BE2C (cell line): ENCODE results near the gene HEG1. TPM values are rescaled to one million over a fixed set of nuclear protein-coding genes. Genes with fewer than 3 reads are reported as not detected.

Experiments used
- DNase-seq: peaks from one replicate; pipeline ENCODE4 v3.0.0-alpha.2; 2020
- H3K27me3 ChIP-seq: fragments of 250-450 bp; sonication (Bioruptor Pico); 2 replicates; pipeline ENCODE4 v1.5.1; 2020; ENCODE audit warnings: mild to moderate bottlenecking
- H3K36me3 ChIP-seq: fragments of 250-450 bp; sonication (Bioruptor Pico); 2 replicates; pipeline ENCODE4 v1.5.1; 2020; ENCODE audit warnings: mild to moderate bottlenecking
- H3K4me1 ChIP-seq: fragments of 250-450 bp; sonication (Bioruptor Pico); 2 replicates; pipeline ENCODE4 v1.5.1; 2020
- H3K4me3 ChIP-seq: 2 replicates; pipeline ENCODE4 v1.5.1; 2011; ENCODE audit warnings: low read depth, low read length
- H3K9me3 ChIP-seq: fragments of 250-450 bp; sonication (Bioruptor Pico); 2 replicates; pipeline ENCODE4 v1.5.1; 2020
- polyA plus RNA-seq: library from polyadenylated mRNA; unstranded; fragments of >200 nt; gene quantifications from one replicate; pipeline ENCODE4 v1.2.1, GENCODE V29; 2012; ENCODE audit warnings: low read depth, missing spikeins; ENCODE audit not compliant: insufficient read length, insufficient read depth
- TF ChIP-seq, protein P1 (sequence below): IDR thresholded peaks from 2 replicates; pipeline ENCODE4 v1.5.1; 2012; ENCODE audit warnings: mild to moderate bottlenecking, low read depth, low read length

HEG1 gene, protein sequence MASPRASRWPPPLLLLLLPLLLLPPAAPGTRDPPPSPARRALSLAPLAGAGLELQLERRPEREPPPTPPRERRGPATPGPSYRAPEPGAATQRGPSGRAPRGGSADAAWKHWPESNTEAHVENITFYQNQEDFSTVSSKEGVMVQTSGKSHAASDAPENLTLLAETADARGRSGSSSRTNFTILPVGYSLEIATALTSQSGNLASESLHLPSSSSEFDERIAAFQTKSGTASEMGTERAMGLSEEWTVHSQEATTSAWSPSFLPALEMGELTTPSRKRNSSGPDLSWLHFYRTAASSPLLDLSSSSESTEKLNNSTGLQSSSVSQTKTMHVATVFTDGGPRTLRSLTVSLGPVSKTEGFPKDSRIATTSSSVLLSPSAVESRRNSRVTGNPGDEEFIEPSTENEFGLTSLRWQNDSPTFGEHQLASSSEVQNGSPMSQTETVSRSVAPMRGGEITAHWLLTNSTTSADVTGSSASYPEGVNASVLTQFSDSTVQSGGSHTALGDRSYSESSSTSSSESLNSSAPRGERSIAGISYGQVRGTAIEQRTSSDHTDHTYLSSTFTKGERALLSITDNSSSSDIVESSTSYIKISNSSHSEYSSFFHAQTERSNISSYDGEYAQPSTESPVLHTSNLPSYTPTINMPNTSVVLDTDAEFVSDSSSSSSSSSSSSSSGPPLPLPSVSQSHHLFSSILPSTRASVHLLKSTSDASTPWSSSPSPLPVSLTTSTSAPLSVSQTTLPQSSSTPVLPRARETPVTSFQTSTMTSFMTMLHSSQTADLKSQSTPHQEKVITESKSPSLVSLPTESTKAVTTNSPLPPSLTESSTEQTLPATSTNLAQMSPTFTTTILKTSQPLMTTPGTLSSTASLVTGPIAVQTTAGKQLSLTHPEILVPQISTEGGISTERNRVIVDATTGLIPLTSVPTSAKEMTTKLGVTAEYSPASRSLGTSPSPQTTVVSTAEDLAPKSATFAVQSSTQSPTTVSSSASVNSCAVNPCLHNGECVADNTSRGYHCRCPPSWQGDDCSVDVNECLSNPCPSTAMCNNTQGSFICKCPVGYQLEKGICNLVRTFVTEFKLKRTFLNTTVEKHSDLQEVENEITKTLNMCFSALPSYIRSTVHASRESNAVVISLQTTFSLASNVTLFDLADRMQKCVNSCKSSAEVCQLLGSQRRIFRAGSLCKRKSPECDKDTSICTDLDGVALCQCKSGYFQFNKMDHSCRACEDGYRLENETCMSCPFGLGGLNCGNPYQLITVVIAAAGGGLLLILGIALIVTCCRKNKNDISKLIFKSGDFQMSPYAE (N-terminal part only)
- 7.1 TPM for polyA plus RNA-seq

DNA sequence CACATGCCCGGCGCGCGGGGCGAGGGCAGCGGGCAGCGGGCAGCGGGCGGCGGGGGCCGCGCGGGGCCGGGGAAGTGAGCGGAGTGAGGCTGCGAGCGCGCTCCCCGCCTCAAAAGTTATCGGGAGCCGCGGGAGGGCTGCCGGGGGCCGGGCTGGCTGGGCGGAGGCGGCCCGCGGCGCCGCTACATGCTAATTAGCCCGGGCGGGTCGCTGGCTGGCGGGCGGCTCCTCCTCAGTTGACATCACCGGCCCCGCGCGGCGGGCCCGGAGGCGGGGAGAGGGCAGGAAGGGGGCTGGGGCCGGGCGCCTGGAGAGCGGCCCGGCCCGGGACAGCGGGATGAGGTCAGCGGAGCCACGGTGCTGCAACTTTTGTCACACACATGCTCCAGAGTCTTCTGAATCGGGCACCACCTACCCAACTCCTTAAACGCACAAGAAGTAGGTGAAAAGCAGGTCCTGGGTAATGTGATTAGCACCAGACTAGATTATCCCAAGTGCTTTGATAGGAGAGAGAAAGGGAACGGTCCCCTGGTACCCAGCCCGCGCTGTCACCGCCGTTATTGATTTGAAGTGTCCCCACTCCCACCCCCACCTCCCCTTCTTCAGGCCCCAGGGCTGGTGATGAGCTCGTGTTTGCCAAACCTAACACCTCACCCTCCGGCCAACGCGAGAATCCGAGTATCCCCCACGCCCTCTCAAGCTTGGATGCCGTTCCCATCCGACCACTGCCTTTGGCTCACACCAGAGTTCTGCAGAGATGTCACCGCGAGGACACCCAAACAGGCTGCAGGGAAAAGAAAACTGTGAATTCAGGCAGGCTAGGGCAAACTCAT is at the start of gene HEG1:
TSS of gene HEG1 (minus strand) at position 85 of the 833 bp plus-strand sequence. CDS start 107 bp downstream, outside the sequence.
- Histone ChIP-seq H3K4me3 (peak within 1 kb of the TSS; percentile 82), H3K27me3 (no peaks in the 10 kb centered on the region), H3K4me1 (peaks cover 8% of the 10 kb centered on the region), H3K36me3 (no peaks in the 10 kb centered on the region), H3K9me3 (no peaks in the 10 kb centered on the region)
- TF ChIP-seq, protein P1, sequence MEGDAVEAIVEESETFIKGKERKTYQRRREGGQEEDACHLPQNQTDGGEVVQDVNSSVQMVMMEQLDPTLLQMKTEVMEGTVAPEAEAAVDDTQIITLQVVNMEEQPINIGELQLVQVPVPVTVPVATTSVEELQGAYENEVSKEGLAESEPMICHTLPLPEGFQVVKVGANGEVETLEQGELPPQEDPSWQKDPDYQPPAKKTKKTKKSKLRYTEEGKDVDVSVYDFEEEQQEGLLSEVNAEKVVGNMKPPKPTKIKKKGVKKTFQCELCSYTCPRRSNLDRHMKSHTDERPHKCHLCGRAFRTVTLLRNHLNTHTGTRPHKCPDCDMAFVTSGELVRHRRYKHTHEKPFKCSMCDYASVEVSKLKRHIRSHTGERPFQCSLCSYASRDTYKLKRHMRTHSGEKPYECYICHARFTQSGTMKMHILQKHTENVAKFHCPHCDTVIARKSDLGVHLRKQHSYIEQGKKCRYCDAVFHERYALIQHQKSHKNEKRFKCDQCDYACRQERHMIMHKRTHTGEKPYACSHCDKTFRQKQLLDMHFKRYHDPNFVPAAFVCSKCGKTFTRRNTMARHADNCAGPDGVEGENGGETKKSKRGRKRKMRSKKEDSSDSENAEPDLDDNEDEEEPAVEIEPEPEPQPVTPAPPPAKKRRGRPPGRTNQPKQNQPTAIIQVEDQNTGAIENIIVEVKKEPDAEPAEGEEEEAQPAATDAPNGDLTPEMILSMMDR = no peak
- DNase-seq = peak; percentile 89

DNA sequence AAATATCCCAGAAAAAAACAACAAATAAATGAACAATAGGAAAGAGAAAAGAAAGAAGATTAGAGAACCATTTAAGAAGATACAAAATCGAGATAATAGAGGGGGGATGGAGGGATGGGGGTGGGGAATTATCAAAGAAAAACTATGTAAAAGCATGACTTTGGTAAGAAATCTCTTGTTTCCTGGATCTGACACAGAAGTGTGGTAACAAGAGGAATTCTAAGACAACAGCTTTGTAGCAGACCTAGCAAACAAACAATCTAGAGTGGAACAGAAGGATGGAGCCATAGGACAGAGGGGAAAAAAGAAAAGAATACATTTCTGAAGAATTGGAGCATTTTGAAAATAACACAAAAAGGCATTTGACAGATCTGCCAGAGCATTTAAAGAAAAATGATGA is 49.3 kb upstream of the HEG1 start:
- Histone ChIP-seq H3K9me3 (no peaks in the 10 kb centered on the region), H3K4me3 (no peak overlapping the region), H3K36me3 (no peaks in the 10 kb centered on the region), H3K27me3 (no peaks in the 10 kb centered on the region), H3K4me1 (no peaks in the 10 kb centered on the region)
- DNase-seq = no peak
- TF ChIP-seq, protein P1 = no peak

DNA sequence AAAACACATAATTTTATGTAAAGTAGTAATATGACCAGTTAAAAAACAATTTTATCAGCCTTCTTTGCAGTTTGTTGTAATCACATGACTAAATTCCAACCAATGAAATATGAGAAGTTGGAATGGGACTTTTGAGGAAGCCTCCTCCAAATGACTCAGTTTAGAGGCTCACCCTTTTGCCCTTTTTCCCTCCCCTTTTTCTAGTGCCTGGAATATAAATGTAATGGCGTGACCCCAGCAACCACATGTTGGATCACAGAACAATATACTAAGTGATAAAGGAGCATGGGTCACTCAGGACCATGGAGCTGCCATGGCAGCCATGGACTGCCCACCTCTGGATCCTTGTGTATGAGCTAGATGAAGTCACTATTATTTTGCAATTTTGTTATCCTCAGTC is 48.8 kb upstream of the HEG1 start:
- Histone ChIP-seq H3K36me3 (no peaks in the 10 kb centered on the region), H3K9me3 (no peaks in the 10 kb centered on the region), H3K4me3 (no peak overlapping the region), H3K4me1 (no peaks in the 10 kb centered on the region), H3K27me3 (no peaks in the 10 kb centered on the region)
- DNase-seq = no peak
- TF ChIP-seq, protein P1 = no peak

DNA sequence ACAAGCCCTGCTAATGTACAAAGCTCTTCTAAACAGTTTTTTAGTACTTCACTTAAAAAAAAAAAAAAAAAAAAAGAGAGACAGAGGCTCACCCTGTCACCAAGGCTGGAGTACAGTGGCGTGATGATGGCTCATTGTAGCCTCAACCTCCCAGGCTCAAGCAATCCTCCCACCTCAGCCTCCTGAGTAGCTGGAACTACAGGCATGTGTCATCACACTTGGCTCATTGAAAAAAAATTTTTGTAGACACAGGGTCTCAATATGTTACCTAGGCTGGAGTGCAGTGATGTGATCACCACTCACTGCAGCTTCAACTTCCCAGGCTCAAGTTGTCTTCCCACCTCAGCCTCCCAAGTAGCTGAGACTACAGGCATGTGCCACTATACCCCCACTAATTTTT is 47.6 kb upstream of the HEG1 start:
- Histone ChIP-seq H3K36me3 (no peaks in the 10 kb centered on the region), H3K27me3 (no peaks in the 10 kb centered on the region), H3K4me3 (no peak overlapping the region), H3K9me3 (no peaks in the 10 kb centered on the region), H3K4me1 (no peaks in the 10 kb centered on the region)
- no peak for DNase-seq
- TF ChIP-seq, protein P1 = no peak

DNA sequence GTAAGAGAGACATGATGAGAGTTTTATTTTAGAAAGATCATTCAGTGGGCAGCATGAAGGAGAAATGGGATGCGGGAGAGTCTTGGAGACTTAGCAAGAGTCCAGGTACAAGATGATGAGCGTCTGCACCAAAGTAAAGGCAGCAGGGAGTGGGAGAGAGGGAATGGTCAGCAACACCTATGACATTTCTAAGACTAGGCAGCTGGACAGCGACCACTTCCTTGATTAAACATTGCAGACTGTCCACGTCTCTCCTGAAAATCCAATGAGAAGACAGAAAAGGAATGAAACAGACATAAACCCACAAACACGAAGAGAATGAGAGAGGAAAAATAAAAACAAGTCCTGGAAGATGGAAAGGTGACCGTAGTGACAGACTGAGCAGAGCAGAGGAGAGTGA is 46.7 kb upstream of the HEG1 start:
- DNase-seq = no peak
- H3K36me3 ChIP-seq = no peaks in the 10 kb centered on the region
- no peaks in the 10 kb centered on the region for H3K4me1 ChIP-seq
- no peaks in the 10 kb centered on the region for H3K9me3 ChIP-seq
- TF ChIP-seq, protein P1 = no peak
- no peaks in the 10 kb centered on the region for H3K27me3 ChIP-seq
- no peak overlapping the region for H3K4me3 ChIP-seq
